GM12892 (cell line): Measurements from ENCODE around the gene SKIC3.

Experiments used
- POLR2A ChIP-seq: IDR thresholded peaks from 2 replicates; pipeline ENCODE4 v1.6.1; 2011; ENCODE audit warnings: low read depth, low read length, control low read depth
- POLR2AphosphoS5 ChIP-seq: IDR thresholded peaks from 2 replicates; pipeline ENCODE4 v1.6.1; 2011; ENCODE audit warnings: low read depth, low read length, control low read depth

DNA sequence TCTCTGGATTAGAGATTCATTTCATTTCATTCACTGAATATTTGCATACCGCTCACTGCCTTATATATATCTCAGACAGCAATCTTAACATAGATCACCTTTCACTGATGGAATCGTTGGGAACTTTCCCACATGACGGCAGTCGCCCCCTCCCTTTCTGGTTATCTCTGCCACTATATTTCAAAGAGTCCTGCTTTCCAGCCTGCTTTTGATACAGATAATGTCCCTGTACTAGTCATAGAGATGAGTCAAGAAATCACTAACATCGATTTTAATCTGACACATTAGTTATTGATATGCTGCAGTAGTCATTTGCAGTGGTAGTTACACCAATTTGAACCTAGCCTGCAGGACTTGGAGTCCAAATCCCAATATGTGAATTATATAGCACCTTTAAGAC is 8.6 kb upstream of the SKIC3 start:
- no peak for TF ChIP-seq POLR2A
- no peak for TF ChIP-seq POLR2AphosphoS5
